Activated CD4-positive, alpha-beta T cell treated with anti-CD3 and anti-CD28 coated beads for 48 hours (primary cell): ENCODE measurements around the gene PRICKLE4.
"Not testable (repeated sequence)": the region's sequence is repeated elsewhere in the genome, so short reads cannot be mapped to it uniquely, and the experiment has no call there.

Experiments used
- DNase-seq: peaks from one replicate; pipeline ENCODE4 v3.0.0-alpha.2; 2020

The PRICKLE4 gene

GRCh38 chr6:41746107-41746506 is 34.5 kb upstream of the PRICKLE4 start:
- no peak for DNase-seq

DNA sequence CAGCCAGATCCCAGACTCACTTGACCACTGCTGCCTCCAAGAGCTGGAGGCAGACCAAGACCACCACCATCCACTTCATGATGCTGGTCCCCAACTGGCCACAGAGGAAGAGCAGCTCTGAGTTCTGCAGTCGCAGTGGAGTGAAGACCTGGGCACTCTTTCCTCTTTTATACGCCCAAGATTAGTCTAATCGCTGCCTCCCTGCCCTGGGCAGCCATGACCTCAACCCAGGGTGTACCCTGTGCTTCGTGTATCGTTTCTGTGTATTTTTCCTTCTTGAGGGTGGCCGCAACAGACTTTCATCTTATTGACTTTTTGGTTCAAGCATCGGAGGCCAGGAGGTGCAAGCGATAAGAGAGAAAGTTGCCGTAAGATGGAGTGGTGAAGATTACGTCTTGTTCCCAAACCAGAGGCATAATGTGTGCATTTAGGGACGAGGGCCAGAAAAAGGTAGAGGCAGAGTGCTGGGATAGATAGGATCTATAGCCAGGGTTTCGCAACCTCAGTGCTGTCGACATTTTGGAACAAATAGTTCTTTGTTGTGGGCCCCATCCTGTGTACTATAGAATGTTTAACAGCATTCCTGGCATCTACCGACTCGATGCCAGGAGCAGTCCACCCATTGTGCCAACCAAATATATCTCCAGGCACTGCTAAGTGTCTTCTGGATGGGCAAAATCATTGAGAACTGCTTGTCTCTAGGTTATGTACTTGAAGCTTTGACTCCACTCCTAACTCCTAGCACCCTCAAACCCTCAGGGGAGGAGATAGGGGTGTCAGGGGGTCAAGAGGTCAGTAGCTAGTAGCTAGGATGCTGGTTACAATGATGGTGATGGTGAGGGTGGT is 33.1 kb upstream of the PRICKLE4 start, which contains the start of gene PGC:
Gene PGC, minus strand, starts transcription at position 142 of the 846 bp plus-strand sequence. Its CDS starts 63 bp downstream, at position 79.
- no peak for DNase-seq

DNA sequence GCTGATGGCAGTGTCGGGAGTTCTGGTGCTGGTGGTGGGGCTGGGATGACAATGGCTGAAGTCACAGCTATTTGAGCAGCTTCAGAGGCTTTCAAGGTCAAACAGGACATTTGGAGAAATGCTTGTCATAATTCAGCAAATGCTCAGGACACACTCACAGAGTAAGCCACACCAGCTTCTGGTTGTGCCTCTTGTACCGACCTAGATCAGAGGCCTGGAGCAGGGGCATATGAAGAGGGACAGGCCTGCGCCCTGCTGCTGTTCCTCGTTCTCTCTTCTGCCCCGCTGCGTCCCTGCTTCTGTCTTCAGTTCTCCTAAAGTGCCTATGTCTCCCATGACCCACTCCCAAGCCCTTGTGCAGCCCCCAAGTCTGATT is 32.5 kb upstream of the PRICKLE4 start:
- no peak for DNase-seq

DNA sequence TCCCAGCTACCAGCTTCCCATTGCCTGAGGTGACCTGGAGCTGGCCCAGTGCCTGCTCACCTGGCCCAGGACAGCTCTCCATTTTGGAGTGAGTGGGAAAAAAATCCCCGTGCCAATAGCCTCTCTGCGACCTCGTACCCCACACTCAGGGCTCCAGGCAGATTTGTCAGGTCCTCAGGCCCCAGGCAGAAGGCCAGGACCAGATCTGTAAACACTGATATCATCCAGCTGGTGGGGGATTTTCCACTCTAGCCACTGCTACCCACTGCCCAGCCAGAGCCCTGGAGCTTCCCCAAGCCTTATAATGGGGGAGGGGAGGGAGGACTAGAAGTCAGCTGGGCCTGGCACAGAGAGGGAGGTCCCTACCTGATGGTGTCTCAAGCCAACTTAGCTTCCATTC is 32.0 kb upstream of the PRICKLE4 start:
- no peak for DNase-seq

DNA sequence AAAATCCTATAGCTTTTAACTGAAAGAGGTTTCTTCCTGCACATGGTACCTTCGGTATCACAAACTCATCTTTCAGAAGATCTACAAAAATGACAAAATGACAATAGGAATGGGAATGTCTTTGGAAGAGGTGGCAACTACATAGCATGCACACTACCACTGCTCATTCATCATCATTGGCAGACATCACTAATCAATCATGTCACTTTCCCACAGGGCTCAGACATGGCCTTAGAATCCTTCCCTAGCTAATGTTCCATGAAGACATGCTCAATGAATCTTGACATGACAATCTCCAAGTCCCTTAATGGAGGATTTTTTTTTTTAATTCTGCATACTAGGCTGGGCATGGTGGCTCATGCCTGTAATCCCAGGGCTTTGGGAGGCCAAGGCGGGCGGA is 30.2 kb upstream of the PRICKLE4 start:
- DNase-seq = no peak

- no peak for DNase-seq
These were observed 24.7 kb upstream of the PRICKLE4 start for GRCh38 chr6:41755895-41756294.

DNA sequence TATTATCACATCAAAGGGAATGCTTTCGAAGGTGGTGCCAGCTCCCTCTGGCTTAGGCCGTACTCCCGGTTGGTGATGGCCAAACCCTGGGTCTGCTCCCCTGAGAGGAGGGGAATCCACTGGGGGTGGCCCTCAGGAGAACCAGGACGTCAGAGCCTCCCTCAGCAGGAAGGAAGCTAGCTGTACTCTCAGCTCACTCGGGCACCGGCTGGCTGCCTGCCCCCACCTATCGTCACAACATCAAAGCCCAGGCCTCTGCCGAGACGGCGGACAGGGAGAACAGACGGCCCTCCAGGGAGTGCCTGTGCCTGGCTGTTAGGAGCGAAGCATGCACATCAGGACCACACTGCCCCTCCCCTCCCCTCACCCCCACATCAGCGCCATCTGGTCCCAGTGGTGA is 24.2 kb upstream of the PRICKLE4 start:
- DNase-seq = no peak

DNA sequence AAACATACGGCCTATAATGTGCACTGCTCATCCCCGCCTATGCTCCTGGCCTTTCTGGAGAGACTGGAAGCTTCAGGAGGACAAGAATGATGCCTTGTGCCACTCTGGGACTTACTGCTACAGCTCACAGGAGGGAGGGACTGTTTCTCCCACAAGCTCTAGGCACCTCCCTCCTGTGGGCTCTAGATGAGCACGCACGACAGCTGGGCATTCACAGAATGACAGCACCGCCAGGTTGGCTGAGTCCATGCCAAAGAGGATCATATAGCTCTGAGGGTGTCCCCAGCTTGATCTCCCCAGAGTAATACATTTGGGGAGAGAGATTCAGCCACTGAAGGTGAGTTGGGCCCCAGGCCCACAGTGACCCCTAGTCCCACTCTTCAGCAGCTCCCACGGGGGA is 23.3 kb upstream of the PRICKLE4 start:
- DNase-seq = no peak

DNA sequence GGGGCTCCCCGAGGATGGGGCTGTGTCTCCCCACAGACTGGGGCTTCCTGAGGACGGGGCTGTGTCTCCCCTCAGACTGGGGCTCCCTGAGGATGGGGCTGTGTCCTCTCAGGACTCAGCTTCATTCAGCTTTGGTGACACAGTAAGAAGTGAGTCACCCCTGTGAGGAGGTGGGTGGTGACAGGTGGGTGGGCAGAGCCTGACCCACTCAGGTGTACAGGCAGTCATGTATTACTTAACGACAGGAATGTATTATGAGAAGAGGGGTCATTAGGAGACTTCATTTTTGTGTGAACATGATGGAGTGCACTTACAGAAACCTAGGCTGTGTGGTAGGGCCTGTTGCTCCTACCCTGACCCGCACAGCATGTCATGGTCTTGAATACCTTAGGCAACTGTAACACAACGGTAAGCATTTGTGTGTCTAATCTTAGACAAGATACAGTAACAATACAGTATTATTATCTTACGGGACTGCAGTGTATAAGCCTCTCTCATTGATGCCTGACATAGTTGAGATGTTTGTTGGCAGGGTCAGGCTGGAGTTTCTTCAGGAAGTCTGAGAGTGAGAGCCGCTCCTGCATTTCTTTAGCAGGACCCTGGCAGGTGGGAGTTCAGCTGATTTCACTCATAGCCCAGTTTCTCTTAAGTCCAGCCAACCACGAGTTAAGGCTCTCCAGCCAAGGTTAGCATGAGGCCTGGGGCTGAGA is 22.5 kb upstream of the PRICKLE4 start:
- no peak for DNase-seq

DNA sequence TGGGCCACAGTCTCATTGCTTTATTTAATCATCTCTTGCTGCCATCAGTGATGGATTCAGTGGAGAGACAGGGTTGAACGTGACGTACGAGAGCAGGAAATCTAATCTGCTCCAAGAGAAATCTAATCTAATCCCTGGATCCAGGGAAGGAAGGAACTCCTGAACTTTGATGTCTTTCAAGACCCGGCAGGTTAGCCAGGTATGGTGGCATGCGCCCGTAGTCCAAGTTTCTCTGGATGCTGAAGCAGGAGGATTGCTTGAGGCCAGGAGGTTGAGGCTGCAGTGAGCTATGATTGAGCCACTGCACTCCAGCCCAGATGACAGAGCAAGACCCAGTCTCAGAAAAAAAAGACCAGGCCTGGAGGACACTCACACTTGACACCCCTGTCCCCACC is 21.9 kb upstream of the PRICKLE4 start:
- no peak for DNase-seq

DNA sequence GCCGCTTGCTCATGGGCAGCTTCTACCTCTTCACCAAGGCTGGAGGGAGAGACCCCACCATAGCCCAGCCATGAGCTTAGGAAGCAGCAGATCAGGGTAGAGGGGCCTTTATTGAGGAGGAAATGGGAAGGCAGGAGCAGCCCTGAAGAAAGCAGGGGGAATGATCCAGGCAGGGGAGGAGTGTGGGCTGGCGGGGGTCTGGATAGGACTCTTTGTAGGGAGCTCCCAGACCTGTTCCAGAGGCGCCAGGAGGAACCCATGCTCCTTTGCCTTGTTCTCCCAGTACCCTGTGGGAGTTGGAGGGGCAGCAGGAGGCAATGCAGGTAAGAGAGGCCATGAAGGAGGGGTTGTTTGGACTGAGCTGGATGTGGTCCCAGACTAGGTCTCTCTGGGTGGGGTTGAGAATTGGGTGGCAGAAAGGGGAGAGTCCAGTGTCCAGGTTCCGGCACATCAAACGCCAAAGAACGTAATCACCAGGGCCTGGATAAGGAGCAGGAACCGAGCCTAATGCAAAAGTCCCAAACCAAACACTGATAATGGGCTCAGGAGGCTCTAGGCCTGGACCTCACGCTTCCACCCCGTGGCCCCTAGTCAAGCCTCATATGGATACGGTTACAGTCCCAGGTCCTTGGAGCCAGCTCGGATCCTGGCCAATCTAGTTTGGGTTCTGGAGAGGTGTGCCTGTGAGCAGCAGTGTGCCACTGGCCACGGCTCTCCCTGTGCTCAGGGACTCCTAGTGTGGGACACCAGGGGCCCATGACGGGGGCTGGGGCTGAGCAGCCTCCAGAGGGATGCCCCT is 21.3 kb upstream of the PRICKLE4 start:
- no peak for DNase-seq

- no peak for DNase-seq
These were observed 20.5 kb upstream of the PRICKLE4 start for GRCh38 chr6:41759905-41760579.

DNA sequence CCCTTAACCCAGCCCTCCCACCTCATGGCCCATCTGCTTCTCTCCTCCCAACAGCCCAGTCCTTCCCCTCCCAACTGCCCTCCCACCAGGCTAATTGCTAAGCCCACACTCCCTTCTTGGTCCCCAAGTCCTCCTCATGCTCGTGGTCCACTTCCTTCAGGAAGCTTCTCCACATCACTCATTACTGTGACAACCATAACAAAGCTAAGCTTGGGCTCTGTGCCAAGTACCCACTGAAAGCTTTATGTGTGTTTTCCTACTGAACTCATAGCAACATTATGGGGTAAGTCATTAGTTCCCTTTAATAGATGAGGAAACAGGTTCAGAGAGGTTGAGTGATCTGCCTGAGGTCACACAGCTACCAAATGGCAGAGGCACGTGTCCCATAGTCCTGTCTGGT is 17.1 kb upstream of the PRICKLE4 start:
- no peak for DNase-seq

DNA sequence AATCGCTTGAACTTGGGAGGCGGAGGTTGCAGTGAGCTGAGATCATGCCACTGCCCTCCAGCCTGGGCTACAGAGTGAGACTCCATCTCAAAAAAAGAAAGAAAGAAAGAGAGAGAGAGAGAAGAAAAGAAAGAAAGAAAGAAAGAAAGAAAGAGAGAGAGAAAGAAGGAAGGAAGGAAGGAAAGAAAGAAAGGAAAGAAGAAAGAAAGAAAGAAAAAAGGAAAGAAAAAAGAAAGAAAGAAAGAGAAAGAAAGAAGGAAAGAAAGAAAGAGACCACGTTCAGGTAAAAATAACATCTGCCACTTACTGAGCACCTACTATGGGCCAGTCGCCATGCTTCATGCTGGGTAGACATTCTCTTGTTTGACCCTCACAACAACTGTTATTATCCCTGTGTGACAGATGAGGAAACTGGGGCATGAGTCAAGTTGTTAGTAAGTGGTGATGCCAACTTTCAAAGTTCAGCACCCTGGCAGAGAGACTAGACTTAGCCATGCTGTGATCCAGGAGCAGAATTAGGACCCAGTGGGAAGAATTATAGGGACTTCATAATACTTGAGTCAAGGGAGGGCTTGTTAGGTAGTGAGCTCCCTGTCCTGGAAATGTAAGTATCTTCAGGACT is 14.4 kb upstream of the PRICKLE4 start:
- DNase-seq = not testable (repeated sequence)

GRCh38 chr6:41767112-41767833 is 13.3 kb upstream of the PRICKLE4 start:
- no peak for DNase-seq

GRCh38 chr6:41768545-41769308 is 11.9 kb upstream of the PRICKLE4 start:
- DNase-seq = no peak

DNA sequence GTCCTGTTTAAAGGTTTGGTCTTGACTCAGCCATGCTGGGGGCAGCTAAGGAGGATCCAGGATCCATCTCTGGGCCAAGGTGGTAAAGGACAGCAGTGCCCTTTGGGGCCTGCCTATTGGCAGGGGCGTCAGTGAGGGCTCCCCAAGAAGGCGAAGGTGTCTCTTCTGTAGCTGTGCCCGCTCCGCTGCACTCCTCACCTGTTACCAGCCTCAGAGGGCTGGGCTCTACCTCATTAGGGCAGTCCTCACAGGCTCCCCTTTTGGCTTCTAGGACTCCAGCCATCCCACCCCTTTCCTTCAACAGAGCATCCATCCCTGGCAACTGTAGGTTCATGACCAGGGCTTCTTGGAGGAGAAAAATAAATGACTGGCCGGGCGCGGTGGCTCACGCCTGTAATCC is 11.2 kb upstream of the PRICKLE4 start:
- no peak for DNase-seq

DNA sequence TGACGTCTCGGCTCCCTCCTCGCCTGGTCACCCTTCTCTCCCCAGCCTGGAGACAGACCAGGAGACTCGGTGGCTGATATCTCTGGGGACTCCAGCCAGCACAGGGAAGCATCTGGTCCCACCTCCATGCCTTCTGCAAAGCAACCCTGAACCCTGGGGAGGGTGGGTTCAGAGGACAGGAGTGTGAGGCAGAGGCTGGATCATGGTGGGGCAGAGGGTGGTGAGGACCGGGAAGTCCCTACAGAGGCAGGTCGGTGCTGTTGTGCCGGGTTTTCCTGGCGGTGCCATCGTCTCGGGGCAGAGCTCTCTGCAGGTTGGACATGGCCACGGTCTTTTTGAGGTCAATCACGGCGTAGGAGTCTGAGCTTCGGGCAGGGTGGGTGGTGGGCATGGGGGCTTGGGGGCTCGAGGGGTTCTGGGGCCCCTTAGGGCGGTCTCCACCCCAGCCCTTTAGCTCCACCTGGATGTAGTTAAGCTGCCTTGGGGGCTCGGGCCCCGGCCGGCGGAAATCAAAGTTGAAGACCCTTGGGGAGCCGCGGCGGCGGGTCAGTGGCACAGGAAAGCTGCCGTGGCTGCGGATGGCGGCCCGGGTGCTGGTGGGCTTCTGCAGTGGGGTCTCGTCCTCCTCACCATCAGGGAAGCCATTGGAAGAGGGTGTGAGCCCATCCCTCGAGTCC is 10.1 kb upstream of the PRICKLE4 start:
- no peak for DNase-seq

DNA sequence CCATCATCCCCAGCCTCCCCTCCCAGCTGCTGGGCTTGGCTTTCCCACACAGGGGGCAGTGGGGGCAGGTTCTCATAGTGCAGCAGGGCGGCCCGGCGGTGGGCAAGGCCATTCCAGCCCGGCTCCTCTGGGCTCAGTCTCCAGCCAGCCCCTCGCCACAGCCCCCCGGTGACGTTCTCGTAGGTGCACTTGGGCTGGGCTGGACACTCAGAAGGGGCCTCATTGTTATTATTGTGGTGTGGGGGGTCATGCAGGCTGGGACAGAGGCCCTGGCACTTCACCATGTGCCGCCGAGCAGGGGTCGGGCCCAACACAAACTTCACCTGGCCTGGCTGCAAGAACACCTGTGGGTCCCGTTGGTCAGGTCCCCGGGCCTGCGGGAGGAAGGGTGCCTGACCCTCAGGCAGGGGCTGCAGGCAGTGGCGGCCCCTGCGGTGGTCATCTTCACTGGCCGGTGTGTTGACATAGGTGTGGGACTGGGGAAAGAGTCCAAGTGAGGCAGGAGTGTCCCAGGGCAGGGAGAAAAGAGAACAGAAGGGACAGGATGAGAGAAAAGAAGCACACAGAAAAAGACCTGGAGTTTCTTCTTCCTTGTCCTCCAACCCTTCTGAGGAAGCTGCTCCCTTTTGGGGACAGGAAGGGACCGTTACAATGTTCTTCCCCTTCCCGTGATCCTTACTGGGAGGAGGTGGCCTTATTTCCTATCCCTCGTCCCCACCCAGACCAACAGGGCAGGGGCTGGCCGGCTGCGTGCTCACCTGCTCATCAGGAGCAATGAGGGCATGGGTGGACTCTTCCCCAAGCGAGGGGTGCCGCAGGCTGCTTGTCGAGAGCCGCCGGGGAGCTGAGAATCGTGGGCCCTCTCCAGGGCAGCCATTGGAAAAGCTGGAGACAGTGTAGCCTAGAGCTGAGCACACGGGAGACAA is 9.3 kb upstream of the PRICKLE4 start:
- DNase-seq = no peak
